Adrenal gland (tissue), 12 donors: ENCODE data around the gene ITFG1. TPM values are rescaled to one million over a fixed set of nuclear protein-coding genes. Genes with fewer than 3 reads are reported as not detected.

Experiments used
- DNase-seq, 7 donors: peaks; one replicate each; pipeline ENCODE4 v3.0.0-alpha.2; 2019 to 2020
- H3K27ac ChIP-seq, 5 donors: fragments of 200-600 bp; sonication (generic) in 4 of 5; 1 replicate in 3 of 5; 2 replicates in 2 of 5; pipeline versions ENCODE4 v1.5.1 to v1.8.0; 2016 to 2020; ENCODE audit warnings: mild to moderate bottlenecking in 1 of 5
- H3K27me3 ChIP-seq: fragments of 200-600 bp; 2 replicates; pipeline ENCODE4 v1.8.0; 2021
- H3K36me3 ChIP-seq, 2 donors: fragments of 200-600 bp; replicated peaks in 1 of 2; 1 replicate in 1 of 2; 2 replicates in 1 of 2; pipeline versions ENCODE4 v1.5.1 to v1.8.0; 2018 to 2022
- H3K4me1 ChIP-seq, 2 donors: fragments of 200-600 bp; replicated peaks in 1 of 2; 1 replicate in 1 of 2; 2 replicates in 1 of 2; pipeline versions ENCODE4 v1.5.1 to v1.8.0; 2018 to 2021
- H3K4me3 ChIP-seq, 4 donors: fragments of 200-600 bp; sonication (generic) in 3 of 4; one replicate each; pipeline ENCODE4 v1.5.1; 2016 to 2018
- H3K9me3 ChIP-seq, 3 donors: fragments of 200-600 bp; sonication (generic) in 1 of 3; replicated peaks in 1 of 3; 1 replicate in 2 of 3; 2 replicates in 1 of 3; pipeline versions ENCODE4 v1.5.1 to v1.8.0; 2016 to 2021
- CTCF ChIP-seq, 6 experiments: fragments of 450-650 bp in 4 of 6; fragments of 200-600 bp in 2 of 6; sonication (generic) in 1 of 6; IDR thresholded peaks; 1 replicate in 5 of 6; 2 replicates in 1 of 6; pipeline versions ENCODE4 v1.5.1 to v1.8.0; 2016 to 2021; ENCODE audit warnings: antibody characterized with exemption in 6 of 6, mild to moderate bottlenecking in 2 of 6, moderate library complexity in 1 of 6
- POLR2A ChIP-seq, 2 donors: fragments of 450-650 bp; IDR thresholded peaks; one replicate each; pipeline ENCODE4 v1.6.1; 2017; ENCODE audit warnings: antibody characterized with exemption in 2 of 2, mild to moderate bottlenecking in 2 of 2, moderate library complexity in 1 of 2
- WGBS, 4 donors: extraction: QIAGEN DNeasy Blood & Tissue Kit in 2 of 4; methylation state at CpG; one replicate each; pipeline versions ENCODE4 v1.1.5 to v1.1.7; 2013 to 2017; 5-methylcytosine and 5-hydroxymethylcytosine counted together
- intact Hi-C, 2 donors: fragments of 100-400 bp; cut with DNase I; formaldehyde crosslinking; loops; one replicate each; pipeline versions ENCODE4 v1.14.1 to v1.15.0; 2022 to 2023
- polyA plus RNA-seq, 3 donors: library from polyadenylated mRNA; stranded (reverse); fragments of 200-250 nt in 2 of 3; fragments of 350-450 nt in 1 of 3; fragmentation: Illumina TruSeq in 1 of 3; extraction: RNeasy Lipid Tissue Mini Kit (QIAGEN cat#74804) in 1 of 3; gene quantifications; one replicate each; pipeline ENCODE4 v1.2.3, GENCODE V29; 2013 to 2014
- total RNA-seq, 9 donors: library from RNA; depleted of rRNA in 4 of 9; stranded (reverse); fragments of >200 nt in 4 of 9; fragments of 120-200 nt in 1 of 9; fragmentation: NEBNext Ultra II Directional in 1 of 9; extraction: Animal tissue kit (Norgen Biotek cat#: 25700) in 1 of 9; gene quantifications; one replicate each; pipeline versions ENCODE4 v1.1.0 to v1.2.4, GENCODE V29; 2013 to 2023
- donor health status: healthy with polysubstance abuse.
- donor health status: Bipolar disorder and iron deficiency.
- donor health status: DM: yes; HTN: yes; CAD: no.
- donor health status: DM: no; HTN: no; CAD: no.
- donor health status: DM: no; HTN: no; CAD: no.
- donor health status: DM: yes; HTN: yes; CAD: no.

The ITFG1 gene
- total and polyA plus RNA-seq, 12 donors = 8.4 to 246 (median 84.4) TPM

- H3K27ac ChIP-seq = no peak overlapping the region
- H3K9me3 ChIP-seq = no peaks in the 10 kb centered on the region
- intact Hi-C loops = no loop called here
- no peaks in the 10 kb centered on the region for H3K36me3 ChIP-seq
- 71 to 80% (median 73%) methylated on average over 3 of the region's 3 CpGs for WGBS, 4 donors
- no peak for DNase-seq
- no peaks in the 10 kb centered on the region for H3K27me3 ChIP-seq
- peaks cover 0 to 11% of the 10 kb centered on the region in 2 donors for H3K4me1 ChIP-seq
- no peak for TF ChIP-seq CTCF (IDR thresholded peaks at IDR 0.05)
- TF ChIP-seq POLR2A (IDR thresholded peaks at IDR 0.05) = no peak
- no peak overlapping the region for H3K4me3 ChIP-seq
Observed at GRCh38 chr16:47408491-47408890, 52.4 kb downstream of the ITFG1 start.

GRCh38 chr16:47395733-47396498, 64.9 kb downstream of the ITFG1 start:
- H3K27ac ChIP-seq = no peak overlapping the region
- no peaks in the 10 kb centered on the region for H3K36me3 ChIP-seq
- intact Hi-C loops = no loop called here
- peaks cover 2 to 5% of the 10 kb centered on the region in 2 donors for H3K4me1 ChIP-seq
- WGBS, 4 donors = 88 to 92% (median 90%) methylated on average over 4 of the region's 4 CpGs
- H3K9me3 ChIP-seq = no peaks in the 10 kb centered on the region
- no peak for DNase-seq
- no peak for TF ChIP-seq CTCF (IDR thresholded peaks at IDR 0.05)
- no peak for TF ChIP-seq POLR2A (IDR thresholded peaks at IDR 0.05)
- H3K27me3 ChIP-seq = no peaks in the 10 kb centered on the region
- no peak overlapping the region for H3K4me3 ChIP-seq

GRCh38 chr16:47392081-47392480, 68.8 kb downstream of the ITFG1 start:
- Histone ChIP-seq H3K4me3 (no peak overlapping the region), H3K27ac (no peak overlapping the region), H3K36me3 (no peaks in the 10 kb centered on the region), H3K9me3 (no peaks in the 10 kb centered on the region), H3K27me3 (no peaks in the 10 kb centered on the region), H3K4me1 (peaks cover 0 to 6% of the 10 kb centered on the region in 2 donors)
- intact Hi-C loops = no loop called here
- WGBS, 4 donors = 69 to 82% (median 72%) methylated on average over 8 of the region's 8 CpGs
- no peak for DNase-seq
- no peak for TF ChIP-seq CTCF (IDR thresholded peaks at IDR 0.05)
- TF ChIP-seq POLR2A (IDR thresholded peaks at IDR 0.05) = no peak

- intact Hi-C loops = no loop called here
- no peak for DNase-seq
- H3K9me3 ChIP-seq = no peaks in the 10 kb centered on the region
- H3K36me3 ChIP-seq = no peaks in the 10 kb centered on the region
- no peak overlapping the region for H3K4me3 ChIP-seq
- 91 to 94% (median 93%) methylated on average over 4 of the region's 4 CpGs for WGBS, 4 donors
- peaks cover 0 to 11% of the 10 kb centered on the region in 2 donors for H3K4me1 ChIP-seq
- no peak overlapping the region for H3K27ac ChIP-seq
- no peaks in the 10 kb centered on the region for H3K27me3 ChIP-seq
- TF ChIP-seq POLR2A (IDR thresholded peaks at IDR 0.05) = no peak
- TF ChIP-seq CTCF (IDR thresholded peaks at IDR 0.05) = no peak
Observed at GRCh38 chr16:47388705-47389104, 72.2 kb downstream of the ITFG1 start.
